Activated T-cell treated with anti-CD3 and anti-CD28 coated beads, Interleukin-2, amount 50 U/mL, for 72 hours (primary cell): ENCODE data around the gene CLTB. TPM values are rescaled to one million over a fixed set of nuclear protein-coding genes. Genes with fewer than 3 reads are reported as not detected.
A peak's percentile ranks its signal among the peaks of the same experiment; 100 is the strongest.
"Not testable (repeated sequence)": the region's sequence is repeated elsewhere in the genome, so short reads cannot be mapped to it uniquely, and the experiment has no call there.

Source experiments
- ATAC-seq, 2 donors: fragments of 150-1000 bp; cut with Tn5 transposase; replicated peaks in 1 of 2; 2 replicates each; pipeline ENCODE4 v1.10.0; 2021; ENCODE audit warnings: moderate library complexity in 2 of 2, mild to moderate bottlenecking in 1 of 2
- DNase-seq, 2 donors: peaks; one replicate each; pipeline ENCODE4 v3.0.0; 2021 to 2022; ENCODE audit warnings: mixed read lengths in 1 of 2
- H3K27ac Mint-ChIP-seq: one replicate; pipeline ENCODE4 v1.8.0; 2022; ENCODE audit warnings: mild to moderate bottlenecking, moderate library complexity, mixed read lengths
- H3K27me3 Mint-ChIP-seq: one replicate; pipeline ENCODE4 v1.8.0; 2022; ENCODE audit warnings: low read depth, mixed read lengths
- H3K36me3 Mint-ChIP-seq, 2 donors: one replicate each; pipeline ENCODE4 v1.8.0; 2022; ENCODE audit warnings: mixed read lengths in 2 of 2, mild to moderate bottlenecking in 1 of 2; ENCODE audit not compliant: insufficient read depth in 2 of 2
- H3K4me1 Mint-ChIP-seq: one replicate; pipeline ENCODE4 v1.8.0; 2022; ENCODE audit warnings: low read depth, mixed read lengths
- H3K4me3 Mint-ChIP-seq, 2 donors: one replicate each; pipeline ENCODE4 v1.8.0; 2022; ENCODE audit warnings: mild to moderate bottlenecking in 2 of 2, mixed read lengths in 2 of 2, moderate library complexity in 2 of 2
- H3K9me3 Mint-ChIP-seq, 2 donors: one replicate each; pipeline ENCODE4 v1.8.0; 2022; ENCODE audit warnings: mixed read lengths in 2 of 2
- total RNA-seq, 2 donors: library from RNA; stranded (reverse); gene quantifications; one replicate each; pipeline ENCODE4 v1.2.3, GENCODE V29; 2022

The CLTB gene
- total RNA-seq, 2 donors from 2014 or later: 38.1 to 41.9 TPM

- not testable (repeated sequence) for ATAC-seq, H3K9me3 Mint-ChIP-seq, H3K27ac Mint-ChIP-seq, H3K36me3 Mint-ChIP-seq, H3K4me1 Mint-ChIP-seq, H3K27me3 Mint-ChIP-seq, H3K4me3 Mint-ChIP-seq, DNase-seq
Observed at GRCh38 chr5:176442911-176443310, 26.6 kb upstream of the CLTB start.

GRCh38 chr5:176441921-176442323 is 25.6 kb upstream of the CLTB start:
- no peak for DNase-seq
- Mint-ChIP-seq H3K27ac (no peak overlapping the region), H3K27me3 (peaks cover 6% of the 10 kb centered on the region), H3K4me1 (peaks cover 8% of the 10 kb centered on the region), H3K36me3 (no peaks in the 10 kb centered on the region), H3K9me3 (no peaks in the 10 kb centered on the region), H3K4me3 (no peak overlapping the region)
- ATAC-seq: peak in 1 of 2 donors; percentile 17

GRCh38 chr5:176440927-176441706 is 24.8 kb upstream of the CLTB start:
- H3K4me1 Mint-ChIP-seq: peaks cover 11% of the 10 kb centered on the region
- no peaks in the 10 kb centered on the region for H3K9me3 Mint-ChIP-seq
- DNase-seq: no peak
- no peak overlapping the region for H3K27ac Mint-ChIP-seq
- H3K27me3 Mint-ChIP-seq: peaks cover 6% of the 10 kb centered on the region
- ATAC-seq: no peak
- no peak overlapping the region for H3K4me3 Mint-ChIP-seq
- no peaks in the 10 kb centered on the region for H3K36me3 Mint-ChIP-seq

- no peak overlapping the region for H3K27ac Mint-ChIP-seq
- H3K36me3 Mint-ChIP-seq: no peaks in the 10 kb centered on the region
- no peak overlapping the region for H3K4me3 Mint-ChIP-seq
- H3K4me1 Mint-ChIP-seq: peaks cover 11% of the 10 kb centered on the region
- DNase-seq (no peak), ATAC-seq (no peak)
- H3K9me3 Mint-ChIP-seq: no peaks in the 10 kb centered on the region
- H3K27me3 Mint-ChIP-seq: peaks cover 6% of the 10 kb centered on the region
Observed at GRCh38 chr5:176438959-176439757, 22.8 kb upstream of the CLTB start.

- peaks cover 5% of the 10 kb centered on the region for H3K27me3 Mint-ChIP-seq
- peak; percentile 45 to 57 for ATAC-seq
- DNase-seq: no peak
- H3K4me1 Mint-ChIP-seq: peaks cover 11% of the 10 kb centered on the region
- peak overlapping the region; percentile 58 to 83 for H3K4me3 Mint-ChIP-seq
- no peaks in the 10 kb centered on the region for H3K9me3 Mint-ChIP-seq
- H3K27ac Mint-ChIP-seq: peak overlapping the region; percentile 27
- peaks cover 0 to 3% of the 10 kb centered on the region in 2 donors for H3K36me3 Mint-ChIP-seq
Observed at GRCh38 chr5:176436656-176437055, 20.3 kb upstream of the CLTB start.

- Mint-ChIP-seq H3K4me3 (no peak overlapping the region), H3K4me1 (peaks cover 11% of the 10 kb centered on the region), H3K27me3 (peaks cover 7% of the 10 kb centered on the region), H3K27ac (no peak overlapping the region), H3K36me3 (peaks cover 0 to 3% of the 10 kb centered on the region in 2 donors), H3K9me3 (no peaks in the 10 kb centered on the region)
- no peak for ATAC-seq
- no peak for DNase-seq
Observed at GRCh38 chr5:176432707-176433106, 16.4 kb upstream of the CLTB start.

- no peaks in the 10 kb centered on the region for H3K4me1 Mint-ChIP-seq
- no peak overlapping the region for H3K4me3 Mint-ChIP-seq
- H3K27ac Mint-ChIP-seq: no peak overlapping the region
- peaks cover 1 to 3% of the 10 kb centered on the region in 2 donors for H3K36me3 Mint-ChIP-seq
- DNase-seq (no peak), ATAC-seq (no peak)
- H3K27me3 Mint-ChIP-seq: peaks cover 7% of the 10 kb centered on the region
- no peaks in the 10 kb centered on the region for H3K9me3 Mint-ChIP-seq
Observed at GRCh38 chr5:176429972-176430371, 13.6 kb upstream of the CLTB start.

GRCh38 chr5:176427971-176428370 is 11.6 kb upstream of the CLTB start:
- no peaks in the 10 kb centered on the region for H3K9me3 Mint-ChIP-seq
- H3K4me1 Mint-ChIP-seq: no peaks in the 10 kb centered on the region
- H3K36me3 Mint-ChIP-seq: peaks cover 1 to 3% of the 10 kb centered on the region in 2 donors
- ATAC-seq (no peak), DNase-seq (no peak)
- H3K4me3 Mint-ChIP-seq: no peak overlapping the region
- H3K27ac Mint-ChIP-seq: no peak overlapping the region
- H3K27me3 Mint-ChIP-seq: peaks cover 7% of the 10 kb centered on the region

- no peak for DNase-seq
- H3K27ac Mint-ChIP-seq: no peak overlapping the region
- no peaks in the 10 kb centered on the region for H3K4me1 Mint-ChIP-seq
- H3K36me3 Mint-ChIP-seq: peaks cover 0 to 1% of the 10 kb centered on the region in 2 donors
- no peaks in the 10 kb centered on the region for H3K9me3 Mint-ChIP-seq
- no peak overlapping the region for H3K4me3 Mint-ChIP-seq
- H3K27me3 Mint-ChIP-seq: peaks cover 4% of the 10 kb centered on the region
- ATAC-seq: no peak
Observed at GRCh38 chr5:176426876-176427275, 10.5 kb upstream of the CLTB start.

GRCh38 chr5:176425791-176426190 is 9.5 kb upstream of the CLTB start:
- ATAC-seq (no peak), DNase-seq (no peak)
- peaks cover 0 to 6% of the 10 kb centered on the region in 2 donors for H3K36me3 Mint-ChIP-seq
- H3K9me3 Mint-ChIP-seq: peaks cover 0 to 4% of the 10 kb centered on the region in 2 donors
- H3K27me3 Mint-ChIP-seq: no peaks in the 10 kb centered on the region
- no peak overlapping the region for H3K4me3 Mint-ChIP-seq
- H3K27ac Mint-ChIP-seq: no peak overlapping the region
- no peaks in the 10 kb centered on the region for H3K4me1 Mint-ChIP-seq

- no peak for DNase-seq
- Mint-ChIP-seq H3K27ac (no peak overlapping the region), H3K36me3 (peaks cover 0 to 6% of the 10 kb centered on the region in 2 donors), H3K4me1 (no peaks in the 10 kb centered on the region), H3K4me3 (no peak overlapping the region), H3K27me3 (no peaks in the 10 kb centered on the region), H3K9me3 (peaks cover 0 to 4% of the 10 kb centered on the region in 2 donors)
- no peak for ATAC-seq
Observed at GRCh38 chr5:176425138-176425537, 8.8 kb upstream of the CLTB start.

GRCh38 chr5:176424181-176424580 is 7.8 kb upstream of the CLTB start:
- no peaks in the 10 kb centered on the region for H3K27me3 Mint-ChIP-seq
- ATAC-seq (no peak), DNase-seq (no peak)
- no peaks in the 10 kb centered on the region for H3K4me1 Mint-ChIP-seq
- H3K36me3 Mint-ChIP-seq: peaks cover 0 to 6% of the 10 kb centered on the region in 2 donors
- H3K27ac Mint-ChIP-seq: no peak overlapping the region
- H3K4me3 Mint-ChIP-seq: no peak overlapping the region
- H3K9me3 Mint-ChIP-seq: peaks cover 0 to 4% of the 10 kb centered on the region in 2 donors

GRCh38 chr5:176420972-176421544 is 4.7 kb upstream of the CLTB start:
- Mint-ChIP-seq H3K27me3 (no peaks in the 10 kb centered on the region), H3K4me1 (peaks cover 9% of the 10 kb centered on the region), H3K4me3 (no peak overlapping the region), H3K36me3 (peaks cover 0 to 6% of the 10 kb centered on the region in 2 donors), H3K9me3 (peaks cover 0 to 4% of the 10 kb centered on the region in 2 donors), H3K27ac (no peak overlapping the region)
- DNase-seq (no peak), ATAC-seq (no peak)
